Measurements from ENCODE around the gene PRDM16. TPM values are rescaled to one million over a fixed set of nuclear protein-coding genes. Genes with fewer than 3 reads are reported as not detected.

The PRDM16 gene
- total and polyA plus RNA-seq, 2 of the 8 experiments (the other 6 are each of a cell fraction or from before 2014, with no cell fraction given), result 0.39 to 0.43 TPM

DNA sequence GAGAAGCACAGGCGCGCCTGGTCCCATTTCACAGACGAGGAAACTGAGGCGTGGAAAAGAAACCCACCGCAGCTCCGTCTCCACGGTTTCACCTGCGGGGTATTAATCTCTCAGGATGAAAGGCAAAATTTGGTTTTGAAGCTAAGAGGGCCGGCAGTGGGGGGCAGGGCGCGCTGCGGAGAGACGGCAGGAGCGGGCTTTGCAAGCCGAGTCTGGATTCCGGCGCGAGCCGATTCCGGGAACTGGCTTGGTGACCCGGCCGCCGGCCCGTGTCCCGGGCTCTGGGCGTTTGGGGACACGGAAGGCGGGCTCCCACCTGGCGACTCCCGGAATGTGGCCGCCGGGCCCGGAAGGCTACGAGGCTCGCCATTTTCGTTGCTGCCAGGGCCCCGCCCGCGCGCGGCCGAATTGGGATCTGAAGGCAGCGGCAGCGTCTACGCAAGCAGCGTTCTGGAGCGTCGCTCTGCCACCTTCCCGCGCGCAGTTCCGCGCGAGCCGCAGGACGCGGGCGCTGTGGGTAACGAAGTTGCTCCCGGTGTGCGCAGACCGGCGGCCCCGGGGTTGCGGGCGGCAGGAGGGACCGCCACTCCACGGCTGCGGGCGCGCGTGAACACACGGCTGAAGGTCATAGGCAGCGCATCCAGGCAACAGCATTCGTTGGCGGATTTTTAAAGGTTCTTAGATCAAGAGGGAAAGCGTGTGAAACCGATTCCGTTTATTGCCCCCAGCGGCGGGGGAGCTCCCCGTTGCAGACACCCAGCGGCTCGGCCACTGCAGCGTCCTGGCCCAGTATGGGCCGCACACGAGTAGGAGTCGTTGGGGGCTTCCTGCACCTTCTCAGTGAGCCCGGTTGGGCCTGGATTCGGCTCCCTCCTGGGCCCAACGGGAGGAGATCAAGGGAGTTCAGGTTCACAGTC, 5.4 kb upstream of the PRDM16 start:
- 0 out of 2 replicates have a peak overlapping the region, but pooled peaks have one; percentile 39 for H4K8ac ChIP-seq (ENCODE audit: extremely low read depth, insufficient read depth, low read length)
- 14% methylated on average over 47 of the region's 91 CpGs; no CpG with 5 or more reads in 1 of the 2 experiments for WGBS, 2 experiments (ENCODE audit: extremely low coverage in 1 of 2, insufficient coverage in 1 of 2, insufficient read length in 1 of 2, insufficient replicate concordance in 2 of 2, low coverage in 1 of 2, low lambda C conversion rate in 2 of 2, missing lambda C conversion rate in 1 of 2)
- no peak overlapping the region for H3K14ac ChIP-seq (ENCODE audit: insufficient read length)
- POLR2A ChIA-PET (ENCODE audit: partially characterized antibody), result no interaction called here
- no peak overlapping the region for H3K4ac ChIP-seq (replicated peaks; ENCODE audit: insufficient read length, low read depth, low read length)
- H3K9ac ChIP-seq (replicated peaks in 1 of 4; ENCODE audit: extremely low read depth in 1 of 4, low read depth in 3 of 4, low read length in 3 of 4), result no peak overlapping the region
- peaks cover 0 to 11% (median 0%) of the 10 kb centered on the region in 4 experiments; a peak in 1 of 8 replicates for H3K36me3 ChIP-seq (ENCODE audit: control insufficient read depth in 2 of 4, insufficient read depth in 4 of 4, low read length in 3 of 4)
- H3K4me3 ChIP-seq (ENCODE audit: extremely low read depth in 1 of 4, insufficient read depth in 2 of 4, low read depth in 3 of 4, low read length in 4 of 4), result peak overlapping the region; percentile 29 to 59 (median 38)
- no peaks in the 10 kb centered on the region for H3K79me1 ChIP-seq (ENCODE audit: low read depth, low read length)
- no peak overlapping the region for H2BK120ac ChIP-seq (replicated peaks; ENCODE audit: low read depth, low read length)
- no peak overlapping the region for H4K5ac ChIP-seq (ENCODE audit: insufficient read length, low read depth, low read length)
- no peak overlapping the region; the same call in 1 of the 2 replicates for H3K18ac ChIP-seq (ENCODE audit: extremely low read depth, low read length)
- no peak overlapping the region for H3K56ac ChIP-seq (replicated peaks; ENCODE audit: insufficient read length, low read depth, low read length)
- FAIRE-seq (no peak), DNase-seq (ENCODE audit: low read depth in 1 of 2, low spot score in 2 of 2) (peak in 1 of 2 experiments; percentile 66)
- peaks cover 71 to 83% (median 81%) of the 10 kb centered on the region in 4 experiments for H3K27me3 ChIP-seq (replicated peaks in 1 of 4; ENCODE audit: control insufficient read depth in 3 of 4, extremely low read depth in 1 of 4, insufficient read depth in 3 of 4, low read length in 3 of 4)
- H3K4me2 ChIP-seq (ENCODE audit: insufficient read depth in 1 of 2, low read depth in 2 of 2, low read length in 2 of 2), result peak overlapping the region; percentile 69 to 74
- H3K23me2 ChIP-seq (ENCODE audit: low read depth, low read length), result peaks cover 6% of the 10 kb centered on the region; the same call in 1 of the 2 replicates
- H4K20me1 ChIP-seq (replicated peaks in 1 of 2; ENCODE audit: control insufficient read depth in 1 of 2, insufficient read depth in 2 of 2, low read length in 2 of 2), result peaks cover 3 to 13% of the 10 kb centered on the region in 2 experiments
- H3K9me3 ChIP-seq (ENCODE audit: insufficient read depth in 2 of 2, low read depth in 1 of 2, low read length in 1 of 2), result peaks cover 0 to 3% of the 10 kb centered on the region in 2 experiments; a peak in 1 of 4 replicates
- H2BK12ac ChIP-seq (ENCODE audit: low read depth, low read length), result no peak overlapping the region; the same call in 1 of the 2 replicates
- CTCF ChIA-PET (ENCODE audit: partially characterized antibody), result interaction anchor here (0.6 to 0.7 kb wide), 3 partner anchors 281 to 364 kb away, joined by 3 read pairs; no protein-coding TSS in a partner anchor
- no peak overlapping the region for H3K27ac ChIP-seq (ENCODE audit: low read depth, low read length)
- H2BK20ac ChIP-seq (ENCODE audit: low read length), result no peak overlapping the region
- H3K23ac ChIP-seq (ENCODE audit: insufficient read length), result no peak overlapping the region
- H2BK5ac ChIP-seq (ENCODE audit: low read depth, low read length), result no peak overlapping the region
- no peak overlapping the region for H2AK5ac ChIP-seq (ENCODE audit: low read depth, low read length)
- H2BK15ac ChIP-seq (ENCODE audit: low read length), result no peak overlapping the region
- no peak overlapping the region for H4K91ac ChIP-seq (replicated peaks; ENCODE audit: insufficient read length, low read length)
- peaks cover 0 to 31% (median 16%) of the 10 kb centered on the region in 4 experiments; a peak in 6 of 7 replicates for H3K4me1 ChIP-seq (replicated peaks in 1 of 4; ENCODE audit: control insufficient read depth in 3 of 4, insufficient read depth in 4 of 4, low read length in 3 of 4)
- no peak overlapping the region for H2AFZ ChIP-seq (ENCODE audit: low read length)
- H3K79me2 ChIP-seq (ENCODE audit: control insufficient read depth in 1 of 2, insufficient read depth in 2 of 2, low read length in 2 of 2), result no peaks in the 10 kb centered on the region
- TF ChIP-seq EZH2 (IDR thresholded peaks at IDR 0.05; ENCODE audit: low read depth, low read length, severe bottlenecking), result peak; percentile 97
- no peak for TF ChIP-seq POLR2AphosphoS5 (IDR thresholded peaks at IDR 0.05; ENCODE audit: low read depth, low read length)
- no peak for TF ChIP-seq BACH1 (IDR thresholded peaks at IDR 0.05; ENCODE audit: low read length)
- TF ChIP-seq SRF (IDR thresholded peaks at IDR 0.05; ENCODE audit: low read depth, low read length), result no peak
- TF ChIP-seq HDAC6 (IDR thresholded peaks at IDR 0.05; ENCODE audit: low read depth, low read length), result no peak
- TF ChIP-seq MAFK (IDR thresholded peaks at IDR 0.05; ENCODE audit: low read depth, low read length), result no peak
- no peak for TF ChIP-seq CREB1 (IDR thresholded peaks at IDR 0.05)
- TF ChIP-seq POLR2A (IDR thresholded peaks at IDR 0.05; ENCODE audit: control extremely low read depth in 1 of 2, low read depth in 2 of 2, low read length in 2 of 2), result no peak
- no peak for TF ChIP-seq CTBP2 (IDR thresholded peaks at IDR 0.05; ENCODE audit: borderline replicate concordance, insufficient read depth, insufficient read length, low read length)
- TF ChIP-seq, protein P1, sequence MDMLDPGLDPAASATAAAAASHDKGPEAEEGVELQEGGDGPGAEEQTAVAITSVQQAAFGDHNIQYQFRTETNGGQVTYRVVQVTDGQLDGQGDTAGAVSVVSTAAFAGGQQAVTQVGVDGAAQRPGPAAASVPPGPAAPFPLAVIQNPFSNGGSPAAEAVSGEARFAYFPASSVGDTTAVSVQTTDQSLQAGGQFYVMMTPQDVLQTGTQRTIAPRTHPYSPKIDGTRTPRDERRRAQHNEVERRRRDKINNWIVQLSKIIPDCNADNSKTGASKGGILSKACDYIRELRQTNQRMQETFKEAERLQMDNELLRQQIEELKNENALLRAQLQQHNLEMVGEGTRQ (IDR thresholded peaks at IDR 0.05; ENCODE audit: low read length), result no peak
- no peak for TF ChIP-seq TEAD4 (IDR thresholded peaks at IDR 0.05; ENCODE audit: low read depth, low read length)

All from H1 (cell line).